Measurements from ENCODE around the gene CLSTN2.

CLSTN2 gene

GRCh38 chr3:139917226-139917785 lies 17.7 kb upstream of the CLSTN2 start:
- TF ChIP-seq REST (IDR thresholded peaks at IDR 0.05; ENCODE audit: insufficient read depth in 1 of 2, low read depth in 2 of 2, low read length in 2 of 2) = no peak
- TF ChIP-seq SIN3A (IDR thresholded peaks at IDR 0.05; ENCODE audit: borderline replicate concordance, insufficient read depth, low read length) = no peak
- no peak for TF ChIP-seq FOXP2 (optimal IDR thresholded peaks at IDR 0.05; ENCODE audit: borderline replicate concordance, extremely low read depth, extremely low read length, insufficient read depth)
- TF ChIP-seq TAF1 (IDR thresholded peaks at IDR 0.05; ENCODE audit: borderline replicate concordance, insufficient read depth, low read length) = no peak
- TF ChIP-seq POLR2AphosphoS5 (IDR thresholded peaks at IDR 0.05; ENCODE audit: low read depth, low read length) = no peak

GRCh38 chr3:139928708-139929505 lies 6.1 kb upstream of the CLSTN2 start:
- TF ChIP-seq SIN3A (IDR thresholded peaks at IDR 0.05; ENCODE audit: borderline replicate concordance, insufficient read depth, low read length) = no peak
- TF ChIP-seq REST (IDR thresholded peaks at IDR 0.05; ENCODE audit: insufficient read depth in 1 of 2, low read depth in 2 of 2, low read length in 2 of 2) = no peak

GRCh38 chr3:139930211-139930610 lies 4.8 kb upstream of the CLSTN2 start:
- no peak for TF ChIP-seq TAF1 (IDR thresholded peaks at IDR 0.05; ENCODE audit: borderline replicate concordance, insufficient read depth, low read length)
- TF ChIP-seq FOXP2 (optimal IDR thresholded peaks at IDR 0.05; ENCODE audit: borderline replicate concordance, extremely low read depth, extremely low read length, insufficient read depth) = no peak
- TF ChIP-seq POLR2AphosphoS5 (IDR thresholded peaks at IDR 0.05; ENCODE audit: low read depth, low read length) = no peak
- TF ChIP-seq REST (IDR thresholded peaks at IDR 0.05; ENCODE audit: insufficient read depth in 1 of 2, low read depth in 2 of 2, low read length in 2 of 2) = no peak

GRCh38 chr3:139933766-139934165 lies 1.2 kb upstream of the CLSTN2 start:
- no peak for TF ChIP-seq TAF1 (IDR thresholded peaks at IDR 0.05; ENCODE audit: borderline replicate concordance, insufficient read depth, low read length)
- no peak for TF ChIP-seq FOXP2 (optimal IDR thresholded peaks at IDR 0.05; ENCODE audit: borderline replicate concordance, extremely low read depth, extremely low read length, insufficient read depth)
- no peak for TF ChIP-seq SIN3A (IDR thresholded peaks at IDR 0.05; ENCODE audit: borderline replicate concordance, insufficient read depth, low read length)
- TF ChIP-seq POLR2AphosphoS5 (IDR thresholded peaks at IDR 0.05; ENCODE audit: low read depth, low read length) = no peak
- TF ChIP-seq REST (IDR thresholded peaks at IDR 0.05; ENCODE audit: insufficient read depth in 1 of 2, low read depth in 2 of 2, low read length in 2 of 2) = no peak
